ENCODE data around the gene ADAMTS15.

DNA sequence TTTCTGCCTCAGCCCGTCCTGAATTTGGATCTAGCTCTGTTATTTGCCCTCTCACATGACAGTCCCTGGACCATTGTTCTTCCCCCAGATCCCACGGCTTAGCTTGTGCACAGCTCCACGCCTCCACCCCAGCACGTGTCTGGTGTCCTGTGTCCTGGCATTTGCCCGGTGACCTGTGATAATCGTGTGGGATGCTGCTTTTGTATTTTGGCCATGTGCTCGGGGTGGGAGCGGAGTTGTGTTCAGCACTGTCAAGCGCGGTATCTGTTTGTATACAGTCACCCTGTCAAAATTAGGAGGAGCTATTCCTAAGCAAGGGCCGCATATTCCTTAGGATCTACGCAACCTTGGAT is 31.9 kb upstream of the ADAMTS15 start:
- TF ChIP-seq EZH2 (IDR thresholded peaks at IDR 0.05; ENCODE audit: low read length, missing control alignments): no peak
- TF ChIP-seq, protein P1, sequence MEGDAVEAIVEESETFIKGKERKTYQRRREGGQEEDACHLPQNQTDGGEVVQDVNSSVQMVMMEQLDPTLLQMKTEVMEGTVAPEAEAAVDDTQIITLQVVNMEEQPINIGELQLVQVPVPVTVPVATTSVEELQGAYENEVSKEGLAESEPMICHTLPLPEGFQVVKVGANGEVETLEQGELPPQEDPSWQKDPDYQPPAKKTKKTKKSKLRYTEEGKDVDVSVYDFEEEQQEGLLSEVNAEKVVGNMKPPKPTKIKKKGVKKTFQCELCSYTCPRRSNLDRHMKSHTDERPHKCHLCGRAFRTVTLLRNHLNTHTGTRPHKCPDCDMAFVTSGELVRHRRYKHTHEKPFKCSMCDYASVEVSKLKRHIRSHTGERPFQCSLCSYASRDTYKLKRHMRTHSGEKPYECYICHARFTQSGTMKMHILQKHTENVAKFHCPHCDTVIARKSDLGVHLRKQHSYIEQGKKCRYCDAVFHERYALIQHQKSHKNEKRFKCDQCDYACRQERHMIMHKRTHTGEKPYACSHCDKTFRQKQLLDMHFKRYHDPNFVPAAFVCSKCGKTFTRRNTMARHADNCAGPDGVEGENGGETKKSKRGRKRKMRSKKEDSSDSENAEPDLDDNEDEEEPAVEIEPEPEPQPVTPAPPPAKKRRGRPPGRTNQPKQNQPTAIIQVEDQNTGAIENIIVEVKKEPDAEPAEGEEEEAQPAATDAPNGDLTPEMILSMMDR (conservative IDR thresholded peaks at IDR 0.05 in 1 of 2, IDR thresholded peaks at IDR 0.05 in 1 of 2; ENCODE audit: low read depth in 1 of 2, low read length in 2 of 2): no peak
